AG04449 (cell line): ENCODE data around the gene IL17RB.

Experiments
- CTCF ChIA-PET: fragments of 350-600 bp; formaldehyde crosslinking; extraction: SDS; loops from one replicate; lab custom pipeline; 2021; ENCODE audit warnings: antibody characterized with exemption; lab: Yijun Ruan, JAX
- POLR2A ChIA-PET: fragments of 400-600, 350-600 bp; formaldehyde crosslinking; extraction: SDS; loops from one replicate; lab custom pipeline; 2020; ENCODE audit warnings: antibody characterized with exemption, inconsistent platforms; lab: Yijun Ruan, JAX
- DNase-seq: peaks from one replicate; pipeline ENCODE4 v3.0.0-alpha.2; 2010; ENCODE audit warnings: low read depth, low spot score
- H3K4me3 ChIP-seq: 2 replicates; pipeline ENCODE4 v1.5.1; 2011; ENCODE audit warnings: low read depth, mild to moderate bottlenecking, control low read depth, low read length
- TF ChIP-seq, protein P1 (sequence below): IDR thresholded peaks from one replicate; pipeline ENCODE4 v1.5.1; 2011; ENCODE audit warnings: mild to moderate bottlenecking, moderate library complexity, low read length, control low read depth, inconsistent platforms; ENCODE audit not compliant: insufficient read depth; ENCODE audit errors: missing control alignments

IL17RB gene

DNA sequence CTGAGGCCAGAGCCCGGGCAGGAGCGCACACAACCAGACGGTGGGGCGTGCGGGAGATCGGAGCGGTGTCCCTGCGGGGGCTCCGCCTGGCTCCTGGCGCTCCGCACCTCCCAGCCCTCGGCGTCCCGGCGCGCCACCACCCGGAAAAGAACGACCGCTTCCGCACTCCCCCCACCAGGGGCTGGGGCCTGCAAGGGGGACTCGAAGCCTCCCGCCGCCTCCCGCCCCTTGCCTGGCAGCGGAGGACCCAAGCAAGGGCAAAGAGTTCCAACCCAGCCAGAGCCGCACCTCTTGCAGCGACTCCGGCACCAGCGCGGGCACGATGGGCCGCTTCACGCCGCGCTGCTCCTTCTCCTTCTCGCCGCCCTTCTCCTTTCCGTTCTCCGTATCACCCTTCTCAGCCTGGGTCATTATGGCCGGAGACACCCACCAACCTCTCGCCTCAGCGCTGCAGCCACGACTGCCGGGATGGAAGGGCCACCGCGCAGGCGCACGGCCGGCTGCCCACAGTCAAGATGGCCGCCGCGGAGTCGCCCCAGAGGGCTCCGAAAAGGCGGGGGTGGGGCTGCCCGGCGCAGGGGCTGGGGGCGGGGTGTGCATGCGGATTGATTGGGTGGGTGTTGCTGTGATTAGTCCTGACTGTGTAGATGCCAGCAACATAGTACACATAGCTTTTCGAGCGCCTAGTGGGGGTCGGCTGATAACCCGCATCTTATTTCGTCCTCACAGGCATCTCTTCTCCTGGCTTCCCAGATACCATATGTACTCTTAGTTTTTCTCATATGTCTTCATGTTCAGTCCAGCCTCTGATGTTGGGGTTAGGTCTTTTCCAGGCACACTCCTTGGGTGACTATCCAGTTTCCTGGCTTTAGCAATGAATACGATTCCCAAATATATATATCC lies 35.6 kb downstream of the IL17RB start, which contains the start of gene ACTR8:
Gene ACTR8 (minus strand): TSS at position 462 of the 903 bp plus-strand sequence. CDS start 51 bp downstream, at position 411.
- POLR2A ChIA-PET: interaction anchor here (1.7 kb wide), 1 partner anchor 10 kb away, joined by 5 read pairs; no protein-coding TSS in a partner anchor
- CTCF ChIA-PET: interaction anchor here (0.8 to 2.4 kb wide), 4 partner anchors 8 to 171 kb away, joined by 3 to 9 read pairs (median 6); no protein-coding TSS in a partner anchor
- DNase-seq: no peak
- peak within 1 kb of the TSS; percentile 90 for H3K4me3 ChIP-seq
- TF ChIP-seq, protein P1, sequence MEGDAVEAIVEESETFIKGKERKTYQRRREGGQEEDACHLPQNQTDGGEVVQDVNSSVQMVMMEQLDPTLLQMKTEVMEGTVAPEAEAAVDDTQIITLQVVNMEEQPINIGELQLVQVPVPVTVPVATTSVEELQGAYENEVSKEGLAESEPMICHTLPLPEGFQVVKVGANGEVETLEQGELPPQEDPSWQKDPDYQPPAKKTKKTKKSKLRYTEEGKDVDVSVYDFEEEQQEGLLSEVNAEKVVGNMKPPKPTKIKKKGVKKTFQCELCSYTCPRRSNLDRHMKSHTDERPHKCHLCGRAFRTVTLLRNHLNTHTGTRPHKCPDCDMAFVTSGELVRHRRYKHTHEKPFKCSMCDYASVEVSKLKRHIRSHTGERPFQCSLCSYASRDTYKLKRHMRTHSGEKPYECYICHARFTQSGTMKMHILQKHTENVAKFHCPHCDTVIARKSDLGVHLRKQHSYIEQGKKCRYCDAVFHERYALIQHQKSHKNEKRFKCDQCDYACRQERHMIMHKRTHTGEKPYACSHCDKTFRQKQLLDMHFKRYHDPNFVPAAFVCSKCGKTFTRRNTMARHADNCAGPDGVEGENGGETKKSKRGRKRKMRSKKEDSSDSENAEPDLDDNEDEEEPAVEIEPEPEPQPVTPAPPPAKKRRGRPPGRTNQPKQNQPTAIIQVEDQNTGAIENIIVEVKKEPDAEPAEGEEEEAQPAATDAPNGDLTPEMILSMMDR: peak; percentile 22

DNA sequence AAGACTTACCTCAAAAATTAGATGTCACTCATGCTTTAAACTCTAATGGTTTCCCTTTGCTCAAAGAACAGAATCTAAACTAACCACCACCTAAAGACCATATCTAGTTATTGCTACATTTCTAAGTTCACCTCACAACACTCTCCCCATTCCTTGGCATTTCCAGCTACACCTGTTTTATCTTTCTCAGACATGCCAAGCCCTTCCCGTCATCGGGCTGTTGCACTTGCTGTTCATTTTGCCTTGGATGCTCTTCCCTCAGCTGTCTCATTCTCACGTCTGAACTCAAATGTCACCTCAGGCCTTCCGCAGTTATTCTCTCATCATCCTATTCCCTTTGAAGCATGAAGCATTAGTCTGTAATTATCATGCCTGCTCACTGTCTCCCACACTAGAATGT lies 36.6 kb downstream of the IL17RB start:
- POLR2A ChIA-PET: no interaction called here
- TF ChIP-seq, protein P1: no peak
- DNase-seq: no peak
- CTCF ChIA-PET: no interaction called here
- no peak overlapping the region for H3K4me3 ChIP-seq

DNA sequence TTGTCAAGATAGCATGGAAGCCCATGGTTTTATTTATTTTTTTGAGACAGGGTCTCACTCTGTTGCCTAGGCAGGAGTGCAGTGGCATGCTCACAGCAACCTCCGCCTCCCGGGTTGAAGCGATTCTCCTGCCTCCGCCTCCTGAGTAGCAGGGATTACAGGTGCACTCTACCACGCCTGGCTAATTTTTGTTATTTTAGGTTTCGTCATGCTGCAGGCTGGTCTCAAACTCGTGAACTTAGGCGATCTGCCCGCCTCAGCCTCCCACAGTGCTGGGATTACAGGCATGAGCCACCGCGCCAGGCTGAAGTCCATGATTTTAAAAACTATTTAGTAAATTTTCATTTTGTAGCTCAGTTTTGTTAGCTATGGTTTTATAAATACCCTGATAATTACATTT lies 38.3 kb downstream of the IL17RB start:
- DNase-seq: no peak
- H3K4me3 ChIP-seq: no peak overlapping the region
- POLR2A ChIA-PET: no interaction called here
- CTCF ChIA-PET: no interaction called here
- TF ChIP-seq, protein P1: no peak

DNA sequence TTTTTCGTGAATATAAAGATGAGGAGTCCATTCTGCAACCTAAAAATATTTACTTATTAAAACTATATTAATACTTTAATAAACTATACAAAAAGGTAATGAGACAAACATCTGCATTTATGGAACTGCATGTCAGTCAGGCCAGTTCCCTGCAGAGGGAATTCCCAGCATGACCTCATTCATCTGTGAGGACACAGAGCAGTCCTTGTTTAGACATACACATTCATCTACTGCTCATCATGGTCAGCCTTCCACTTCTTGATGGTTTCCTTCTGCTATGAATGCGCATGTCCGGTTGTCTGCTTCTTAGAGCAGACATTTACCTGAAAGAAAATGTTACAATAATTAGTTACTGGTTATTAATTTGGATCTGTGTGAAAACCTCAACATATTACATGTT lies 38.9 kb downstream of the IL17RB start:
- POLR2A ChIA-PET: no interaction called here
- CTCF ChIA-PET: no interaction called here
- no peak overlapping the region for H3K4me3 ChIP-seq
- TF ChIP-seq, protein P1: no peak
- DNase-seq: no peak

DNA sequence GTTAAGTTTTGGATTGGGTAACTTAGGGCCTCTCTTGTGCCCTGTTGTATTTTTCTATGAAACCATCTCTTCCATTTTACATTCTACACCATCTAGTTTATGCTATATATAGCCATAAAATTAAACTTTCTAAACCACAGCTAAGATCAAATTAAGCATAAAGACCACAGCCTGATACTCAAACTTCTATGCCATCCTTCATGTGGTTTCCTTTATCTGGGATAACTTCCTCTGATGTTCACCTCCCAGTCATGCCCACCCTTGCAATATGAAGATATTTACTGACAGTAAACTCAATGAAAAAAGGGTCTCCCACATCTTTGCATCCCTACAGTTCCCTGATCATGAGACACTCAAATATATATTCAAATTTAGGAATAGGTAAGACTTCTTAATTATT lies 41.1 kb downstream of the IL17RB start:
- TF ChIP-seq, protein P1: no peak
- H3K4me3 ChIP-seq: no peak overlapping the region
- ChIA-PET CTCF (no interaction called here), POLR2A (no interaction called here)
- no peak for DNase-seq

DNA sequence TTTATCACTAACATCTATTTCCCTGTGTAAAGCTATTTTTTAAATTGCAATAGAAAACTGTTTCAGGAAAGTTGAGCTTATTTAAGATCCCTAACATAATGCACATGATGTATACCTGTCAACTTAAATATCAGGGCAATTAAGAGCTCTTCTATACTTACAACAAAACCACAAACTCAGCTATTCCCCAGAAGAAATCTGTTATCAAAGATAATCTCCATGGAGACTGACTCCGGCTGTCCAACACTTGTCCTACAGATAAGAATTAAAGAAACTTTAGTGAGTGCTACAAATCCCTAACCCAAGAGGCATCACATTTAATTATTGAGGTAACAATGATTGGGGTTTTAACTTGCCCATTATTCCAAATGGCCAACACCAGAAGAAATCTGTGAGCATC lies 41.9 kb downstream of the IL17RB start:
- no peak overlapping the region for H3K4me3 ChIP-seq
- TF ChIP-seq, protein P1: no peak

More for the DNA sequence above, 41.9 kb downstream of the IL17RB start:
- DNase-seq: no peak
- CTCF ChIA-PET: no interaction called here
- POLR2A ChIA-PET: no interaction called here
